HepG2 (cell line): Measurements from ENCODE around the gene APOM. TPM values are rescaled to one million over a fixed set of nuclear protein-coding genes. Genes with fewer than 3 reads are reported as not detected.

ENCODE experiments used
- ARNT2 ChIP-seq: sonication (generic); formaldehyde crosslinking; IDR thresholded peaks from 2 replicates; pipeline ENCODE4 v1.8.0; 2022; ENCODE audit warnings: mild to moderate bottlenecking, low read depth, missing genetic modification reagents, moderate library complexity
- CCDC6 ChIP-seq: sonication (generic); formaldehyde crosslinking; IDR thresholded peaks from 2 replicates; pipeline ENCODE4 v1.8.1; 2022; ENCODE audit warnings: mild to moderate bottlenecking, missing genetic modification reagents, moderate library complexity
- DBP ChIP-seq: sonication (generic); formaldehyde crosslinking; IDR thresholded peaks from 2 replicates; pipeline ENCODE4 v1.4.0; 2020; ENCODE audit warnings: missing genetic modification reagents; ENCODE audit errors: not compliant biosample characterization
- FOXK2 ChIP-seq: fragments of 450-650 bp; IDR thresholded peaks from 2 replicates; pipeline ENCODE4 v1.6.1; 2016
- KDM5B ChIP-seq: sonication (generic); formaldehyde crosslinking; IDR thresholded peaks from 2 replicates; pipeline ENCODE4 v1.4.0; 2020; ENCODE audit warnings: missing genetic modification reagents, mild to moderate bottlenecking, borderline replicate concordance
- NFYB ChIP-seq: sonication (generic); formaldehyde crosslinking; IDR thresholded peaks from 2 replicates; pipeline ENCODE4 v1.4.0; 2020; ENCODE audit warnings: missing genetic modification reagents
- POLR2AphosphoS2 ChIP-seq: IDR thresholded peaks from 2 replicates; pipeline ENCODE4 v1.6.1; 2011; ENCODE audit warnings: low read depth, low read length, improper control_type of control experiment
- RELA ChIP-seq: sonication (generic); formaldehyde crosslinking; IDR thresholded peaks from 2 replicates; pipeline ENCODE4 v1.4.0; 2020; ENCODE audit warnings: missing genetic modification reagents
- SP140L ChIP-seq: sonication (generic); formaldehyde crosslinking; IDR thresholded peaks from 2 replicates; pipeline ENCODE4 v1.4.0; 2020; ENCODE audit warnings: missing genetic modification reagents, borderline replicate concordance
- TAF15 ChIP-seq: fragments of 200-400 bp; formaldehyde crosslinking; IDR thresholded peaks from one replicate; pipeline ENCODE4 v1.6.1; 2018; ENCODE audit warnings: mild to moderate bottlenecking, low read depth, low read length; ENCODE audit not compliant: poor library complexity, severe bottlenecking
- ZBTB38 ChIP-seq: sonication (generic); formaldehyde crosslinking; IDR thresholded peaks from 2 replicates; pipeline ENCODE4 v1.5.1; 2020; ENCODE audit warnings: mild to moderate bottlenecking, missing genetic modification reagents
- ZNF101 ChIP-seq: sonication (generic); formaldehyde crosslinking; IDR thresholded peaks from 2 replicates; pipeline ENCODE4 v1.4.0; 2020; ENCODE audit warnings: mild to moderate bottlenecking, low read depth, missing genetic modification reagents, borderline replicate concordance
- ZNF20 ChIP-seq: sonication (generic); formaldehyde crosslinking; IDR thresholded peaks from 2 replicates; pipeline ENCODE4 v1.4.0; 2020; ENCODE audit warnings: mild to moderate bottlenecking, moderate library complexity, missing genetic modification reagents
- ZNF230 ChIP-seq: sonication (generic); formaldehyde crosslinking; IDR thresholded peaks from 2 replicates; pipeline ENCODE4 v1.4.0; 2020; ENCODE audit warnings: mild to moderate bottlenecking, missing genetic modification reagents
- ZNF329 ChIP-seq: sonication (generic); formaldehyde crosslinking; IDR thresholded peaks from 2 replicates; pipeline ENCODE4 v1.9.0; 2021; ENCODE audit warnings: low read depth, mild to moderate bottlenecking, missing genetic modification reagents
- ZNF383 ChIP-seq: sonication (generic); formaldehyde crosslinking; IDR thresholded peaks from 2 replicates; pipeline ENCODE4 v1.4.0; 2020; ENCODE audit warnings: missing genetic modification reagents, mild to moderate bottlenecking, borderline replicate concordance
- ZNF503 ChIP-seq: sonication (generic); formaldehyde crosslinking; IDR thresholded peaks from 2 replicates; pipeline ENCODE4 v1.4.0; 2020; ENCODE audit warnings: missing genetic modification reagents
- ZNF607 ChIP-seq: sonication (generic); formaldehyde crosslinking; IDR thresholded peaks from 2 replicates; pipeline ENCODE4 v1.5.1; 2020; ENCODE audit warnings: missing genetic modification reagents, mild to moderate bottlenecking, borderline replicate concordance
- ZNF75D ChIP-seq: sonication (generic); formaldehyde crosslinking; IDR thresholded peaks from 2 replicates; pipeline ENCODE4 v1.8.1; 2023; ENCODE audit warnings: missing genetic modification reagents, mild to moderate bottlenecking, borderline replicate concordance
- ZNF776 ChIP-seq: sonication (generic); formaldehyde crosslinking; IDR thresholded peaks from 2 replicates; pipeline ENCODE4 v1.4.0; 2020; ENCODE audit warnings: mild to moderate bottlenecking, missing genetic modification reagents
- ZSCAN30 ChIP-seq: sonication (generic); formaldehyde crosslinking; IDR thresholded peaks from 2 replicates; pipeline ENCODE4 v1.5.0; 2020; ENCODE audit warnings: mild to moderate bottlenecking, missing genetic modification reagents
- polyA plus RNA-seq, 8 experiments: library from polyadenylated mRNA; depleted of rRNA in 3 of 8; stranded (reverse) in 7 of 8; unstranded in 1 of 8; fragments of >200 nt; fragmentation: Illumina TruSeq in 4 of 8; extraction: Trizol in 4 of 8; gene quantifications; 2 replicates each; pipeline versions ENCODE4 v1.2.1 to v1.2.3, GENCODE V29; 2011 to 2016; ENCODE audit warnings: low read depth in 4 of 8, missing spikeins in 1 of 8, mixed read lengths in 1 of 8; ENCODE audit not compliant: insufficient read depth in 1 of 8
- total RNA-seq, 5 experiments: library from RNA; depleted of rRNA; stranded (reverse); fragments of >200 nt; fragmentation: Illumina TruSeq; extraction: Trizol; gene quantifications; 2 replicates each; pipeline ENCODE4 v1.2.3, GENCODE V29; 2016; ENCODE audit warnings: low read depth in 1 of 5
- TF ChIP-seq, protein P1 (sequence below): sonication (generic); formaldehyde crosslinking; IDR thresholded peaks from 2 replicates; pipeline ENCODE4 v1.4.0; 2020; ENCODE audit warnings: missing genetic modification reagents, borderline replicate concordance

The APOM gene
- total and polyA plus RNA-seq, 2 of the 13 experiments (the other 11 are each of a cell fraction or from before 2014, with no cell fraction given) = 98.2 to 1,140 TPM

DNA sequence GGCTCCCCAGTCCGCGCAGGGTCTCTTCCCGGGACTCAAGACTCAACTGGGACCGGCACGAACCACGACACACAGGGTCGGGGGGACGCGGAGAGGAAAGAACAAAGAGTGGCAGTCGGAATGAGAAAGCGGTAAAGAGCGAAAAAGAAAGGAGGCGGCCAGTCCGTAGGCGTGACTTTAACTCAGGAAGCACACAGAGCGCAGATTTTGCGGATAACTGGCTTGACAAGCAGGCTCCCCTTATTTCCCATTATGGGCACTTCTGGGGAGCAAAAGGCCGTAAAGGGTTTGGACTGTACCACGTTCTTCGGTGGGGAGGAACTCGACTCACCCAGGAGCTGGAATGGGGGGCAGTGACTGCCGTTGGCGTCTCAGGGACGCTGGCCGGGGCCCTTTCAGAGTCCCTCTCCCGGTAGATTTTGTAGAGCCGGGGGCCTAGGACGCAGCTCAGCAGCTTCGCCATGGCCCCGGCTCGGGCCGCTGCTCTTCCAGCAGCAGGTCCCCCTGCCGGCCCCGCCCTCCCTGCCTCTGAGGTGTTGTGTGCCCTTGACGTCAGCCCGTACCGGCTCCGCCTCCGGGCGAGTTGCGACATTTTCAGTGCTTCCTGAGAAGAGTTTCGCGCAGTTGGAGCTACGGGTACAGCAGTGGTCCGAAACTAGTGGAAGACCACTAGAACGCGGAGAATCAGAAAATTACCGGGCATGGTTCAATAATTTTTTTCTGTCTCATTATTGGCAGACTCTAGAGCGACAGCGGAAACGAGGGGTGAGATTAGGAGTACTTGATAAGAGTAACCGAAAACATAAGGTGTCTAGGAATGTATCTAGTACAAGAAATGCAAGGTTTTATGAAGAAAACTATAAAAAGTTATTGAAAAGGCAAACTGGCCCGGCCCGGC, 47.4 kb downstream of the APOM start, which contains the start of gene ABHD16A (continued):
- TF ChIP-seq, protein P1, sequence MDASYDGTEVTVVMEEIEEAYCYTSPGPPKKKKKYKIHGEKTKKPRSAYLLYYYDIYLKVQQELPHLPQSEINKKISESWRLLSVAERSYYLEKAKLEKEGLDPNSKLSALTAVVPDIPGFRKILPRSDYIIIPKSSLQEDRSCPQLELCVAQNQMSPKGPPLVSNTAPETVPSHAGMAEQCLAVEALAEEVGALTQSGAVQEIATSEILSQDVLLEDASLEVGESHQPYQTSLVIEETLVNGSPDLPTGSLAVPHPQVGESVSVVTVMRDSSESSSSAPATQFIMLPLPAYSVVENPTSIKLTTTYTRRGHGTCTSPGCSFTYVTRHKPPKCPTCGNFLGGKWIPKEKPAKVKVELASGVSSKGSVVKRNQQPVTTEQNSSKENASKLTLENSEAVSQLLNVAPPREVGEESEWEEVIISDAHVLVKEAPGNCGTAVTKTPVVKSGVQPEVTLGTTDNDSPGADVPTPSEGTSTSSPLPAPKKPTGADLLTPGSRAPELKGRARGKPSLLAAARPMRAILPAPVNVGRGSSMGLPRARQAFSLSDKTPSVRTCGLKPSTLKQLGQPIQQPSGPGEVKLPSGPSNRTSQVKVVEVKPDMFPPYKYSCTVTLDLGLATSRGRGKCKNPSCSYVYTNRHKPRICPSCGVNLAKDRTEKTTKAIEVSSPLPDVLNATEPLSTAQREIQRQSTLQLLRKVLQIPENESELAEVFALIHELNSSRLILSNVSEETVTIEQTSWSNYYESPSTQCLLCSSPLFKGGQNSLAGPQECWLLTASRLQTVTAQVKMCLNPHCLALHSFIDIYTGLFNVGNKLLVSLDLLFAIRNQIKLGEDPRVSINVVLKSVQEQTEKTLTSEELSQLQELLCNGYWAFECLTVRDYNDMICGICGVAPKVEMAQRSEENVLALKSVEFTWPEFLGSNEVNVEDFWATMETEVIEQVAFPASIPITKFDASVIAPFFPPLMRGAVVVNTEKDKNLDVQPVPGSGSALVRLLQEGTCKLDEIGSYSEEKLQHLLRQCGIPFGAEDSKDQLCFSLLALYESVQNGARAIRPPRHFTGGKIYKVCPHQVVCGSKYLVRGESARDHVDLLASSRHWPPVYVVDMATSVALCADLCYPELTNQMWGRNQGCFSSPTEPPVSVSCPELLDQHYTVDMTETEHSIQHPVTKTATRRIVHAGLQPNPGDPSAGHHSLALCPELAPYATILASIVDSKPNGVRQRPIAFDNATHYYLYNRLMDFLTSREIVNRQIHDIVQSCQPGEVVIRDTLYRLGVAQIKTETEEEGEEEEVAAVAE (CRISPR knock-in tag) = peak; percentile 77; the same call in 1 of the 2 replicates
- peak; percentile 84; the same call in 1 of the 2 replicates for TF ChIP-seq CCDC6 (CRISPR knock-in tag)
- TF ChIP-seq ZNF101 (CRISPR knock-in tag) = no peak
- no peak for TF ChIP-seq RELA
- TF ChIP-seq ZNF383 (CRISPR knock-in tag) = no peak
- peak; percentile 88 for TF ChIP-seq ZNF607 (CRISPR knock-in tag)
- peak; percentile 52; the same call in 1 of the 2 replicates for TF ChIP-seq ZNF503 (CRISPR knock-in tag)
- 0 out of 2 replicates have a peak, but pooled peaks have one; percentile 68 for TF ChIP-seq ZNF329 (CRISPR knock-in tag)
- TF ChIP-seq ZNF75D = 0 out of 2 replicates have a peak, but pooled peaks have one; percentile 48
- peak; percentile 37 for TF ChIP-seq TAF15
- TF ChIP-seq POLR2AphosphoS2 = no peak
- peak; percentile 91 for TF ChIP-seq ZSCAN30 (CRISPR knock-in tag)
- peak; percentile 85 for TF ChIP-seq FOXK2
- TF ChIP-seq ZNF230 (CRISPR knock-in tag) = peak; percentile 86; the same call in 1 of the 2 replicates
- no peak for TF ChIP-seq ZNF20 (CRISPR knock-in tag)
- TF ChIP-seq ARNT2 (CRISPR knock-in tag) = 0 out of 2 replicates have a peak, but pooled peaks have one; percentile 15
- no peak for TF ChIP-seq ZNF776 (CRISPR knock-in tag)
- TF ChIP-seq NFYB (CRISPR knock-in tag) = peak; percentile 41; the same call in 1 of the 2 replicates
- peak; percentile 20; the same call in 1 of the 2 replicates for TF ChIP-seq ZBTB38 (CRISPR knock-in tag)
- no peak for TF ChIP-seq SP140L (CRISPR knock-in tag)
- peak; percentile 85 for TF ChIP-seq KDM5B (CRISPR knock-in tag)
- TF ChIP-seq DBP (CRISPR knock-in tag) = peak; percentile 41
